H9 (cell line): ENCODE results near the gene OSGIN1. TPM values are rescaled to one million over a fixed set of nuclear protein-coding genes. Genes with fewer than 3 reads are reported as not detected.

Experiments used
- DNase-seq: peaks from one replicate; pipeline ENCODE4 v3.0.0-alpha.2; 2017
- H2AFZ ChIP-seq: one replicate; pipeline ENCODE4 v1.6.1; 2013; ENCODE audit warnings: mild to moderate bottlenecking, low read length, control low read depth, moderate library complexity
- H2AK5ac ChIP-seq: 2 replicates; pipeline ENCODE4 v1.6.1; 2013; ENCODE audit warnings: low read length, control low read depth, mixed read lengths; ENCODE audit not compliant: insufficient read length
- H2BK120ac ChIP-seq: one replicate; pipeline ENCODE4 v1.6.1; 2013; ENCODE audit warnings: low read depth, mild to moderate bottlenecking, low read length, control low read depth, inconsistent platforms; ENCODE audit not compliant: poor library complexity, severe bottlenecking
- H2BK12ac ChIP-seq: 2 replicates; pipeline ENCODE4 v1.6.1; 2013; ENCODE audit warnings: low read length, control low read depth, mixed read lengths, low read depth; ENCODE audit not compliant: insufficient read length
- H2BK15ac ChIP-seq: 2 replicates; pipeline ENCODE4 v1.6.1; 2013; ENCODE audit warnings: low read depth, low read length, control low read depth
- H2BK20ac ChIP-seq: one replicate; pipeline ENCODE4 v1.6.1; 2013; ENCODE audit warnings: low read depth, mild to moderate bottlenecking, low read length, control low read depth, inconsistent platforms; ENCODE audit not compliant: poor library complexity, severe bottlenecking
- H2BK5ac ChIP-seq: 2 replicates; pipeline ENCODE4 v1.6.1; 2013; ENCODE audit warnings: low read length, control low read depth, mixed read lengths; ENCODE audit not compliant: insufficient read length
- H3K14ac ChIP-seq: 2 replicates; pipeline ENCODE4 v1.6.1; 2013; ENCODE audit warnings: low read length, control low read depth; ENCODE audit not compliant: insufficient read depth
- H3K18ac ChIP-seq: 2 replicates; pipeline ENCODE4 v1.6.1; 2013; ENCODE audit warnings: low read depth, mild to moderate bottlenecking, mixed read lengths, low read length, control low read depth; ENCODE audit not compliant: insufficient read length
- H3K23ac ChIP-seq: 2 replicates; pipeline ENCODE4 v1.6.1; 2013; ENCODE audit warnings: low read length, control low read depth, mixed read lengths, low read depth; ENCODE audit not compliant: insufficient read length
- H3K23me2 ChIP-seq: 2 replicates; pipeline ENCODE4 v1.6.1; 2013; ENCODE audit warnings: low read depth, mild to moderate bottlenecking, mixed read lengths, low read length, control low read depth; ENCODE audit not compliant: insufficient read length, poor library complexity, severe bottlenecking
- H3K27ac ChIP-seq: 2 replicates; pipeline ENCODE4 v1.5.1; 2013; ENCODE audit warnings: low read length, control low read depth, mixed read lengths, low read depth; ENCODE audit not compliant: insufficient read length
- H3K27me3 ChIP-seq: 2 replicates; pipeline ENCODE4 v1.6.1; 2013; ENCODE audit warnings: low read length, control low read depth, inconsistent platforms; ENCODE audit not compliant: insufficient read depth
- H3K4ac ChIP-seq: 2 replicates; pipeline ENCODE4 v1.6.1; 2013; ENCODE audit warnings: low read depth, mild to moderate bottlenecking, control low read depth, inconsistent platforms, low read length, moderate library complexity
- H3K4me1 ChIP-seq: 2 replicates; pipeline ENCODE4 v1.6.1; 2013; ENCODE audit warnings: low read length, control low read depth, inconsistent platforms; ENCODE audit not compliant: insufficient read depth
- H3K4me2 ChIP-seq: 2 replicates; pipeline ENCODE4 v1.6.1; 2013; ENCODE audit warnings: low read length, control low read depth, mixed read lengths; ENCODE audit not compliant: insufficient read length, insufficient read depth
- H3K56ac ChIP-seq: 2 replicates; pipeline ENCODE4 v1.6.1; 2013; ENCODE audit warnings: low read depth, mild to moderate bottlenecking, mixed read lengths, low read length, control low read depth; ENCODE audit not compliant: insufficient read length
- H3K79me1 ChIP-seq: 2 replicates; pipeline ENCODE4 v1.6.1; 2013; ENCODE audit warnings: low read depth, mild to moderate bottlenecking, moderate library complexity, low read length, control low read depth, inconsistent platforms; ENCODE audit not compliant: insufficient read depth, poor library complexity, severe bottlenecking
- H3K79me2 ChIP-seq: 2 replicates; pipeline ENCODE4 v1.6.1; 2013; ENCODE audit warnings: low read length, control low read depth, inconsistent platforms; ENCODE audit not compliant: insufficient read depth
- H3K9ac ChIP-seq: 2 replicates; pipeline ENCODE4 v1.6.1; 2013; ENCODE audit warnings: low read length, control low read depth, mixed read lengths; ENCODE audit not compliant: insufficient read length; ENCODE audit errors: extremely low read depth
- H3K9me3 ChIP-seq: one replicate; pipeline ENCODE4 v1.6.1; 2013; ENCODE audit warnings: low read depth, low read length, inconsistent platforms; ENCODE audit not compliant: control insufficient read depth
- H3T11ph ChIP-seq: one replicate; pipeline ENCODE4 v1.6.1; 2013; ENCODE audit warnings: mild to moderate bottlenecking, low read length, control low read depth, inconsistent platforms
- H4K20me1 ChIP-seq: one replicate; pipeline ENCODE4 v1.6.1; 2013; ENCODE audit not compliant: control insufficient read depth, insufficient read length, insufficient read depth
- H4K5ac ChIP-seq: 2 replicates; pipeline ENCODE4 v1.6.1; 2013; ENCODE audit warnings: low read depth, mild to moderate bottlenecking, mixed read lengths, low read length, control low read depth; ENCODE audit not compliant: insufficient read length
- H4K8ac ChIP-seq: replicated peaks from 2 replicates; pipeline ENCODE4 v1.6.1; 2013; ENCODE audit warnings: low read length, control low read depth, mixed read lengths, low read depth; ENCODE audit not compliant: insufficient read length
- H4K91ac ChIP-seq: 2 replicates; pipeline ENCODE4 v1.6.1; 2013; ENCODE audit warnings: low read depth, mild to moderate bottlenecking, moderate library complexity, mixed read lengths, low read length, control low read depth; ENCODE audit not compliant: insufficient read length
- H3K27ac Mint-ChIP-seq, 3 experiments: 2 replicates in 2 of 3; 3 replicates in 1 of 3; pipeline ENCODE4 v1.8.0; 2020 to 2021; ENCODE audit warnings: mixed read lengths in 3 of 3, mild to moderate bottlenecking in 1 of 3, moderate library complexity in 1 of 3
- H3K27me3 Mint-ChIP-seq: 2 replicates; pipeline ENCODE4 v1.8.0; 2021; ENCODE audit warnings: low read depth, mild to moderate bottlenecking, moderate library complexity, mixed read lengths
- H3K36me3 Mint-ChIP-seq, 3 experiments: 2 replicates in 2 of 3; 3 replicates in 1 of 3; pipeline ENCODE4 v1.8.0; 2020 to 2021; ENCODE audit warnings: low read depth in 3 of 3, mixed read lengths in 3 of 3; ENCODE audit not compliant: insufficient read depth in 1 of 3
- H3K4me1 Mint-ChIP-seq, 2 experiments: 2 replicates each; pipeline ENCODE4 v1.8.0; 2020; ENCODE audit warnings: mixed read lengths in 2 of 2
- H3K4me3 Mint-ChIP-seq, 2 experiments: 2 replicates in 1 of 2; 3 replicates in 1 of 2; pipeline ENCODE4 v1.8.0; 2020 to 2021; ENCODE audit warnings: mild to moderate bottlenecking in 2 of 2, mixed read lengths in 2 of 2, moderate library complexity in 1 of 2
- H3K9me3 Mint-ChIP-seq, 2 experiments: 2 replicates in 1 of 2; 3 replicates in 1 of 2; pipeline ENCODE4 v1.8.0; 2020; ENCODE audit warnings: mild to moderate bottlenecking in 2 of 2, mixed read lengths in 2 of 2, moderate library complexity in 1 of 2
- CTCF ChIP-seq: fragments of 200-600 bp; sonication (generic); conservative IDR thresholded peaks from 3 replicates; pipeline ENCODE4 v1.8.0; 2021; ENCODE audit warnings: antibody characterized with exemption, mild to moderate bottlenecking
- WGBS: extraction: QIAGEN DNeasy Blood & Tissue Kit; methylation state at CpG from one replicate; pipeline ENCODE4 v1.1.7; 2013; ENCODE audit warnings: missing lambda C conversion rate, low lambda C conversion rate, mixed read lengths; ENCODE audit not compliant: insufficient read length; ENCODE audit errors: extremely low coverage; 5-methylcytosine and 5-hydroxymethylcytosine counted together
- total RNA-seq: library from RNA; stranded (reverse); gene quantifications from 2 replicates; pipeline ENCODE4 v1.2.1, GENCODE V29; 2021

OSGIN1 gene
- total RNA-seq, 1 experiment from 2014 or later: 0.63 TPM

- no CpG with 5 or more reads among the region's 10 CpGs for WGBS
These were observed 7.5 kb upstream of the OSGIN1 start for GRCh38 chr16:83945587-83945986.

More at GRCh38 chr16:83945587-83945986, 7.5 kb upstream of the OSGIN1 start:
- H3K14ac ChIP-seq: no peak overlapping the region
- Mint-ChIP-seq H3K4me3 (no peak overlapping the region), H3K36me3 (no peaks in the 10 kb centered on the region), H3K27ac (no peak overlapping the region), H3K4me1 (peaks cover under 1 to 9% of the 10 kb centered on the region in 2 experiments), H3K9me3 (no peaks in the 10 kb centered on the region; a peak in 1 of 5 replicates), H3K27me3 (no peaks in the 10 kb centered on the region; the same call in none of the 2 replicates)
- no peak overlapping the region for H3K56ac ChIP-seq
- H2BK20ac ChIP-seq: no peak overlapping the region
- no peaks in the 10 kb centered on the region for H4K20me1 ChIP-seq
- H3K4me2 ChIP-seq: no peak overlapping the region
- H4K91ac ChIP-seq: no peak overlapping the region
- no peaks in the 10 kb centered on the region for H3K4me1 ChIP-seq
- H2BK12ac ChIP-seq: no peak overlapping the region
- H4K8ac ChIP-seq: no peak overlapping the region
- H3K27ac ChIP-seq: no peak overlapping the region
- H2BK5ac ChIP-seq: no peak overlapping the region
- H4K5ac ChIP-seq: no peak overlapping the region
- no peak overlapping the region for H3K18ac ChIP-seq
- no peaks in the 10 kb centered on the region for H3K79me1 ChIP-seq
- H3K9ac ChIP-seq: no peak overlapping the region
- no peak for TF ChIP-seq CTCF
- no peaks in the 10 kb centered on the region for H3K23me2 ChIP-seq
- no peak overlapping the region for H2AFZ ChIP-seq
- no peaks in the 10 kb centered on the region for H3K9me3 ChIP-seq
- H3K23ac ChIP-seq: no peak overlapping the region
- no peak overlapping the region for H3K4ac ChIP-seq
- H3K27me3 ChIP-seq: no peaks in the 10 kb centered on the region
- H2BK120ac ChIP-seq: no peak overlapping the region
- no peaks in the 10 kb centered on the region for H3K79me2 ChIP-seq
- H3T11ph ChIP-seq: no peak overlapping the region
- H2BK15ac ChIP-seq: no peak overlapping the region
- DNase-seq: no peak
- H2AK5ac ChIP-seq: no peak overlapping the region
